ENCODE data around the gene MAP7D3.

MAP7D3 gene

DNA sequence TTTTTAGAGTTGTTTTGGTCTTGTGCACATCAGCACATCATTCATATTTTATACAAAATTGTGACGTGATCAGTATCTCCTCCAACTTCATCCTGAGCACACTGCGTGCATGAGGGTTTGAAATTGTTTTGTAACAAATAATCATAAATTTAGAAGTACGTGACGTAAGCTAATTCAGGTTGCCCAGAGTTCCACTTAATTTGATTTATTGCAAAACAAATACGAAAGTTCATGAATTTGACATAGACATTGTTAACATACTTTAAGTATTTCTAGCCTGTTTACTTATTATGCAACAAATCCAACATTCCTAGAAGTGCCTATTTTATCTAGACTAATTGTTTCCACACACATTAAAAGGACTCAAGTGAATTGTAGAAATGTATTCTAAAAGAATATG is 48.3 kb downstream of the MAP7D3 start (continued):
- TF ChIP-seq ZNF280C (tag by site-specific recombination; IDR thresholded peaks at IDR 0.05) = no peak
- no peak for TF ChIP-seq ZNF585B (tag by site-specific recombination; IDR thresholded peaks at IDR 0.05)
- TF ChIP-seq ZNF132 (tag by site-specific recombination; IDR thresholded peaks at IDR 0.05; ENCODE audit: borderline replicate concordance) = no peak
- no peak for TF ChIP-seq ZNF248 (tag by site-specific recombination; IDR thresholded peaks at IDR 0.05)
- no peak for TF ChIP-seq ZNF16 (tag by site-specific recombination; IDR thresholded peaks at IDR 0.05; ENCODE audit: low read depth)
- TF ChIP-seq ELK4 (IDR thresholded peaks at IDR 0.05; ENCODE audit: borderline replicate concordance, low read depth, low read length) = no peak
- TF ChIP-seq SP7 (tag by site-specific recombination; IDR thresholded peaks at IDR 0.05) = peak; percentile 61
- TF ChIP-seq ZNF2 (tag by site-specific recombination; IDR thresholded peaks at IDR 0.05) = no peak
- TF ChIP-seq ZNF704 (tag by site-specific recombination; IDR thresholded peaks at IDR 0.05) = no peak
- TF ChIP-seq ZNF157 (tag by site-specific recombination; IDR thresholded peaks at IDR 0.05) = no peak
- no peak for TF ChIP-seq ZNF266 (tag by site-specific recombination; IDR thresholded peaks at IDR 0.05; ENCODE audit: low read depth)
- TF ChIP-seq HIC1 (tag by site-specific recombination; IDR thresholded peaks at IDR 0.05) = peak; percentile 94
- TF ChIP-seq ZNF660 (tag by site-specific recombination; IDR thresholded peaks at IDR 0.05) = no peak
- TF ChIP-seq ZBTB20 (tag by site-specific recombination; IDR thresholded peaks at IDR 0.05) = no peak
- TF ChIP-seq ZBTB11 (tag by site-specific recombination; conservative IDR thresholded peaks at IDR 0.05; ENCODE audit: low read depth) = no peak
- 0 out of 2 replicates have a peak, but pooled peaks have one; percentile 58 for TF ChIP-seq KLF16 (tag by site-specific recombination; IDR thresholded peaks at IDR 0.05)
- no peak for TF ChIP-seq ZNF792 (tag by site-specific recombination; IDR thresholded peaks at IDR 0.05)
- TF ChIP-seq KLF8 (tag by site-specific recombination; IDR thresholded peaks at IDR 0.05) = peak; percentile 78
- TF ChIP-seq, protein P1, sequence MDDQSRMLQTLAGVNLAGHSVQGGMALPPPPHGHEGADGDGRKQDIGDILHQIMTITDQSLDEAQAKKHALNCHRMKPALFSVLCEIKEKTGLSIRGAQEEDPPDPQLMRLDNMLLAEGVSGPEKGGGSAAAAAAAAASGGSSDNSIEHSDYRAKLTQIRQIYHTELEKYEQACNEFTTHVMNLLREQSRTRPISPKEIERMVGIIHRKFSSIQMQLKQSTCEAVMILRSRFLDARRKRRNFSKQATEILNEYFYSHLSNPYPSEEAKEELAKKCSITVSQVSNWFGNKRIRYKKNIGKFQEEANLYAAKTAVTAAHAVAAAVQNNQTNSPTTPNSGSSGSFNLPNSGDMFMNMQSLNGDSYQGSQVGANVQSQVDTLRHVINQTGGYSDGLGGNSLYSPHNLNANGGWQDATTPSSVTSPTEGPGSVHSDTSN (CRISPR knock-in tag; IDR thresholded peaks at IDR 0.05) = no peak
- TF ChIP-seq, protein P2, sequence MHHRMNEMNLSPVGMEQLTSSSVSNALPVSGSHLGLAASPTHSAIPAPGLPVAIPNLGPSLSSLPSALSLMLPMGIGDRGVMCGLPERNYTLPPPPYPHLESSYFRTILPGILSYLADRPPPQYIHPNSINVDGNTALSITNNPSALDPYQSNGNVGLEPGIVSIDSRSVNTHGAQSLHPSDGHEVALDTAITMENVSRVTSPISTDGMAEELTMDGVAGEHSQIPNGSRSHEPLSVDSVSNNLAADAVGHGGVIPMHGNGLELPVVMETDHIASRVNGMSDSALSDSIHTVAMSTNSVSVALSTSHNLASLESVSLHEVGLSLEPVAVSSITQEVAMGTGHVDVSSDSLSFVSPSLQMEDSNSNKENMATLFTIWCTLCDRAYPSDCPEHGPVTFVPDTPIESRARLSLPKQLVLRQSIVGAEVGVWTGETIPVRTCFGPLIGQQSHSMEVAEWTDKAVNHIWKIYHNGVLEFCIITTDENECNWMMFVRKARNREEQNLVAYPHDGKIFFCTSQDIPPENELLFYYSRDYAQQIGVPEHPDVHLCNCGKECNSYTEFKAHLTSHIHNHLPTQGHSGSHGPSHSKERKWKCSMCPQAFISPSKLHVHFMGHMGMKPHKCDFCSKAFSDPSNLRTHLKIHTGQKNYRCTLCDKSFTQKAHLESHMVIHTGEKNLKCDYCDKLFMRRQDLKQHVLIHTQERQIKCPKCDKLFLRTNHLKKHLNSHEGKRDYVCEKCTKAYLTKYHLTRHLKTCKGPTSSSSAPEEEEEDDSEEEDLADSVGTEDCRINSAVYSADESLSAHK (tag by site-specific recombination; IDR thresholded peaks at IDR 0.05) = no peak
- TF ChIP-seq ZNF335 (tag by site-specific recombination; conservative IDR thresholded peaks at IDR 0.05) = no peak
- no peak for TF ChIP-seq ZSCAN30 (tag by site-specific recombination; IDR thresholded peaks at IDR 0.05)
- TF ChIP-seq SP2 (tag by site-specific recombination; IDR thresholded peaks at IDR 0.05) = 0 out of 2 replicates have a peak, but pooled peaks have one; percentile 27
- TF ChIP-seq ZNF529 (tag by site-specific recombination; IDR thresholded peaks at IDR 0.05; ENCODE audit: insufficient replicate concordance) = no peak
- no peak for TF ChIP-seq ZNF350 (tag by site-specific recombination; IDR thresholded peaks at IDR 0.05)
- peak; percentile 83 for TF ChIP-seq IKZF3 (tag by site-specific recombination; IDR thresholded peaks at IDR 0.05)

All from HEK293 (cell line).